GM12873 (cell line): ENCODE results near the gene GDF7.

Experiments
- CTCF ChIP-seq: IDR thresholded peaks from 2 replicates; pipeline ENCODE4 v1.5.1; 2012; ENCODE audit warnings: low read depth, mild to moderate bottlenecking, moderate library complexity, low read length, control low read depth; ENCODE audit not compliant: insufficient read depth; ENCODE audit errors: missing control alignments

Gene GDF7

GRCh38 chr2:20691076-20691734 lies 24.3 kb downstream of the GDF7 start:
- no peak for TF ChIP-seq CTCF

GRCh38 chr2:20692081-20692480 lies 25.1 kb downstream of the GDF7 start:
- TF ChIP-seq CTCF = no peak

DNA sequence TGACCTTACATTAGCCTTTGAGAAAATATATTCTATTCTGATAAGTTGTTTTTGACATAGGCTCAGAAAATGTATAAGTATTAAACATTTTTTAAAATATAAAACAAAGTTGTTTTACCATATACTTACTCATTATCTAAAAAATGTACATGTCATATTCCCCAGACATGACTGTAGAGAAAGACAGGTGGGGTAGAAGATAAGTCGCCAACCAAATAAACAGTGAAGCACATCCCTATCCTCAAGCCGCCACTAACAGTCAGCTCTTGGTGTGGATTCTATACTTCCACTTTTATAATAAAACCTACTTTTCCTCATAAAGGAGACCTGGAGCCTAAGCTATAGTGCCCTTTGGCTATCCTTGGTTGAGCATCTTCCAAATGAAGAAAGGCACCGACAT lies 26.4 kb downstream of the GDF7 start:
- TF ChIP-seq CTCF = no peak

- TF ChIP-seq CTCF = no peak
Observed at GRCh38 chr2:20696366-20696765, 29.4 kb downstream of the GDF7 start.

DNA sequence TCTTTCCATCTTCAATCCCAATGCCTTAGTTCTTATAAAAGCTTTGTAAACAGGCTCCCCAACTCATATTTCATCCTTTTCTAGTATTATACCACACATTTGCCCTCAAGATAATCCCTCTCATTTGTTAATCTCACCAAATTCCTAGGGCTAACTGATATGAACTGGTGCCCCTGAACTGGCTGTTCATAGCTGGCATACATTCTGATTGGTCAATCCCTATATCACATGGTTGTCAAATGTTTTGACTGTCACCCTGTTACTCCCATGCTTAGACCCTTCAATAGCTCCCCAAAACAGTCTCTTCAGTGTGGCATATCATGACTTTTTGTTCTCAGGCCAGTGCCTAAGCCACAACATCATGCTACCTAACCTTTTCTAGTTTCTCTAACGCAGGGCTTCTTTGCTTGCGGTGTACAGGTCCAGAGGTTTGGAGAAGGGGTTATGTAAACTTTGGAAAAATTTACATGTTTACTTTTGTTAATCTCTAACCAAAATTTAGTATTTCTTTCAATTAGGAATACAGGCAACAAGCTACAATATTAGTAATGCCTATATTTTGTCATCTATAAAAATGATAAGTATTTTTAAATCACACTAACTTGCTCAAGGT lies 30.5 kb downstream of the GDF7 start:
- no peak for TF ChIP-seq CTCF

GRCh38 chr2:20698916-20699613 lies 32.1 kb downstream of the GDF7 start:
- no peak for TF ChIP-seq CTCF

DNA sequence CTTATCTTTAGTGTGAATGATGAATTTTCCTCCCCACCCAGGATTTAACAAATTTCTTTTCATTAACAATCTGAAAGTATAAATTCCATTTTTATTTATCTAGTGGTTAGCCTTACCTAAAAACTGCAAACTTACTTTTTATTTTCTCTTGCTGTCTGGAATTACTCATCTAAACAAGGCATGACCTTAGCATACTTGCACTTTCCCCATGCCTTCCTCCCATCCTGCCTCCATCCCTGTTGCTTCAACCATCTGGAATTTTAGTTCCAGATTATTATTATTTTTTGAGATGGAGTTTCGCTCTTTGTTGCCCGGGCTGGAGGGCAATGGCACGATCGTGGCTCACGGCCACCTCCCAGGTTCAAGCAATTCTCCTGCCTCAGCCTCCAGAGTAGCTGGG lies 35.6 kb downstream of the GDF7 start:
- no peak for TF ChIP-seq CTCF
